DND-41 (cell line): ENCODE data around the gene RIOK2.

Experiments
- ATAC-seq: fragments of 200-7000 bp; cut with Tn5 transposase; 3 replicates; pipeline ENCODE4 v1.9.1; 2021; ENCODE audit warnings: low read depth; ENCODE audit not compliant: insufficient read depth
- DNase-seq: peaks from one replicate; pipeline ENCODE4 v3.0.0-alpha.2; 2020
- H2AFZ ChIP-seq: 2 replicates; pipeline ENCODE4 v1.6.0; 2012; ENCODE audit warnings: low read depth, low read length
- H3K27ac ChIP-seq: 2 replicates; pipeline ENCODE4 v1.5.1; 2012; ENCODE audit warnings: low read length, inconsistent platforms
- H3K27me3 ChIP-seq: fragments of 200-600 bp; sonication (generic); 2 replicates; pipeline ENCODE4 v1.6.0; 2012; ENCODE audit warnings: low read length, mild to moderate bottlenecking, inconsistent platforms; ENCODE audit not compliant: insufficient read depth, poor library complexity
- H3K36me3 ChIP-seq: 2 replicates; pipeline ENCODE4 v1.5.1; 2012; ENCODE audit warnings: low read length, inconsistent platforms; ENCODE audit not compliant: insufficient read depth
- H3K4me1 ChIP-seq: 2 replicates; pipeline ENCODE4 v1.5.1; 2012; ENCODE audit warnings: mild to moderate bottlenecking, low read length; ENCODE audit not compliant: insufficient read depth
- H3K4me2 ChIP-seq: 2 replicates; pipeline ENCODE4 v1.6.0; 2012; ENCODE audit warnings: mild to moderate bottlenecking, moderate library complexity, low read length, inconsistent platforms; ENCODE audit not compliant: insufficient read depth
- H3K4me3 ChIP-seq, 2 experiments: fragments of 200-600 bp in 1 of 2; shearing (Covaris generic) in 1 of 2; 2 replicates each; pipeline ENCODE4 v1.5.1; 2012 to 2016; ENCODE audit warnings: inconsistent platforms in 2 of 2, low read length in 2 of 2, mild to moderate bottlenecking in 2 of 2, low read depth in 1 of 2, moderate library complexity in 1 of 2
- H3K79me2 ChIP-seq: 2 replicates; pipeline ENCODE4 v1.6.0; 2012; ENCODE audit warnings: low read length, inconsistent platforms; ENCODE audit not compliant: insufficient read depth
- H3K9ac ChIP-seq: 2 replicates; pipeline ENCODE4 v1.6.0; 2012; ENCODE audit warnings: low read depth, mild to moderate bottlenecking, inconsistent platforms, low read length, moderate library complexity
- H3K9me3 ChIP-seq: 2 replicates; pipeline ENCODE4 v1.5.1; 2012; ENCODE audit warnings: low read length, moderate library complexity, mild to moderate bottlenecking, inconsistent platforms; ENCODE audit not compliant: insufficient read depth, severe bottlenecking
- H4K20me1 ChIP-seq: 2 replicates; pipeline ENCODE4 v1.6.0; 2012; ENCODE audit warnings: low read length; ENCODE audit not compliant: insufficient read depth
- CTCF ChIP-seq: IDR thresholded peaks from 2 replicates; pipeline ENCODE4 v1.5.1; 2012; ENCODE audit warnings: borderline replicate concordance, low read length, moderate library complexity, mild to moderate bottlenecking; ENCODE audit not compliant: poor library complexity, severe bottlenecking; ENCODE audit errors: extremely low read depth
- EZH2 ChIP-seq: IDR thresholded peaks from 3 replicates; pipeline ENCODE4 v1.6.1; 2012; ENCODE audit warnings: borderline replicate concordance, low read depth, mild to moderate bottlenecking, moderate library complexity, low read length, inconsistent platforms; ENCODE audit not compliant: severe bottlenecking

Gene RIOK2

GRCh38 chr5:97131139-97131710, 51.8 kb downstream of the RIOK2 start:
- ATAC-seq = no peak

GRCh38 chr5:97127727-97128126, 55.3 kb downstream of the RIOK2 start:
- H4K20me1 ChIP-seq = no peaks in the 10 kb centered on the region
- no peaks in the 10 kb centered on the region for H3K9me3 ChIP-seq
- H3K4me1 ChIP-seq = peaks cover 4% of the 10 kb centered on the region; the same call in 1 of the 2 replicates
- no peak for TF ChIP-seq CTCF
- TF ChIP-seq EZH2 = no peak
- no peak overlapping the region for H2AFZ ChIP-seq
- H3K36me3 ChIP-seq = no peaks in the 10 kb centered on the region
- no peaks in the 10 kb centered on the region for H3K79me2 ChIP-seq
- DNase-seq = no peak
- ATAC-seq = no peak
- no peak overlapping the region for H3K4me2 ChIP-seq
- no peak overlapping the region for H3K9ac ChIP-seq
- no peak overlapping the region for H3K4me3 ChIP-seq
- H3K27ac ChIP-seq = no peak overlapping the region
- H3K27me3 ChIP-seq = no peaks in the 10 kb centered on the region

More at GRCh38 chr5:97131139-97131710, 51.8 kb downstream of the RIOK2 start:
- Histone ChIP-seq H3K36me3 (no peaks in the 10 kb centered on the region), H3K9ac (no peak overlapping the region), H3K4me1 (peaks cover 12% of the 10 kb centered on the region), H2AFZ (no peak overlapping the region), H3K4me3 (no peak overlapping the region), H3K4me2 (no peak overlapping the region), H3K9me3 (no peaks in the 10 kb centered on the region), H3K27ac (no peak overlapping the region), H4K20me1 (no peaks in the 10 kb centered on the region), H3K27me3 (no peaks in the 10 kb centered on the region), H3K79me2 (no peaks in the 10 kb centered on the region)
- TF ChIP-seq EZH2 (no peak), CTCF (no peak)
- DNase-seq = no peak

GRCh38 chr5:97125125-97125683, 57.8 kb downstream of the RIOK2 start:
- Histone ChIP-seq H4K20me1 (no peaks in the 10 kb centered on the region), H3K9ac (no peak overlapping the region), H3K4me3 (no peak overlapping the region), H3K9me3 (no peaks in the 10 kb centered on the region), H3K27ac (no peak overlapping the region), H3K27me3 (no peaks in the 10 kb centered on the region), H3K4me1 (no peaks in the 10 kb centered on the region), H3K79me2 (no peaks in the 10 kb centered on the region), H3K36me3 (no peaks in the 10 kb centered on the region), H2AFZ (no peak overlapping the region), H3K4me2 (no peak overlapping the region)
- DNase-seq = no peak
- ATAC-seq = no peak
- TF ChIP-seq CTCF (no peak), EZH2 (no peak)
